OCI-LY3 (cell line): Measurements from ENCODE around the gene TMTC4.
"Not testable (repeated sequence)": the region's sequence is repeated elsewhere in the genome, so short reads cannot be mapped to it uniquely, and the experiment has no call there.

Source experiments
- H2AFZ ChIP-seq: fragments of 200-600, 300-600 bp; shearing (Covaris generic); 2 replicates; pipeline ENCODE4 v1.6.0; 2014; ENCODE audit warnings: antibody characterized with exemption, low read depth, low read length
- H3K27ac ChIP-seq: fragments of 200-600, 300-600 bp; sonication (generic); 2 replicates; pipeline ENCODE4 v1.5.1; 2014; ENCODE audit warnings: mild to moderate bottlenecking, low read length, moderate library complexity, mixed read lengths
- H3K27me3 ChIP-seq: fragments of 200-600, 300-600 bp; sonication (generic); 2 replicates; pipeline ENCODE4 v1.6.1; 2014; ENCODE audit warnings: low read depth, low read length, mixed read lengths
- H3K36me3 ChIP-seq: fragments of 200-600, 300-600 bp; sonication (generic); replicated peaks from 2 replicates; pipeline ENCODE3; 2014; ENCODE audit warnings: low read depth, low read length, mixed read lengths
- H3K4me1 ChIP-seq: fragments of 300-600, 200-600 bp; sonication (generic); 2 replicates; pipeline ENCODE4 v1.6.1; 2014; ENCODE audit warnings: low read length, mixed read lengths
- H3K4me2 ChIP-seq: fragments of 200-600, 300-600 bp; sonication (generic); 2 replicates; pipeline ENCODE4 v1.6.1; 2014; ENCODE audit warnings: low read length, mixed read lengths
- H3K4me3 ChIP-seq: fragments of 300-600, 200-600 bp; sonication (generic); 2 replicates; pipeline ENCODE4 v1.5.1; 2014; ENCODE audit warnings: antibody characterized with exemption, mild to moderate bottlenecking, low read length, moderate library complexity
- H3K79me2 ChIP-seq: fragments of 300-600, 200-600 bp; shearing (Covaris generic); 2 replicates; pipeline ENCODE4 v1.6.1; 2014; ENCODE audit warnings: mild to moderate bottlenecking, low read length, mixed read lengths
- H3K9ac ChIP-seq: fragments of 300-600, 200-600 bp; shearing (Covaris generic); 2 replicates; pipeline ENCODE4 v1.6.0; 2014; ENCODE audit warnings: mild to moderate bottlenecking, low read length, moderate library complexity
- H3K9me3 ChIP-seq: fragments of 200-600, 300-600 bp; shearing (Covaris generic); 2 replicates; pipeline ENCODE4 v1.6.1; 2014; ENCODE audit warnings: low read length, mixed read lengths; ENCODE audit not compliant: insufficient read depth
- H4K20me1 ChIP-seq: fragments of 200-600, 300-600 bp; sonication (generic); 2 replicates; pipeline ENCODE4 v1.6.1; 2016; ENCODE audit warnings: low read length, mixed read lengths; ENCODE audit not compliant: insufficient read depth
- CTCF ChIP-seq: fragments of 200-600, 300-600 bp; sonication (generic); IDR thresholded peaks from 2 replicates; pipeline ENCODE4 v1.5.1; 2014; ENCODE audit warnings: antibody characterized with exemption, low read length, low read depth
- EZH2phosphoT487 ChIP-seq: fragments of 200-600 bp; shearing (Covaris generic); IDR thresholded peaks from 2 replicates; pipeline ENCODE4 v1.6.1; 2018; ENCODE audit warnings: antibody characterized with exemption, mixed run types, low read depth

Gene TMTC4

DNA sequence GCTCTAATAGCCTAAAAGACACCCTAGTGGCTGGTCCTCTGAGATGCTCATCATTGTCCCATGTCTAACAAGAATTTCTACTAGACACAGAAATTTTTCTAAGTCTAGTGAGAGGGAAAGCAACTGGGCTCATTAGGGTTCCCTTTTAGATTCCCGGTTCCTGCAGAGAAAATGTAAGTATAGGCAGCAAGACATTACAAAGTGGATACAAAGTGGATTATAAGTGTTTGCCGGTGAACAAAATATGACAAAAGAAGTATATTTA is 20.8 kb upstream of the TMTC4 start:
- TF ChIP-seq CTCF (no peak), EZH2phosphoT487 (no peak)
- Histone ChIP-seq H3K79me2 (no peaks in the 10 kb centered on the region), H3K9ac (no peak overlapping the region), H3K9me3 (0 out of 2 replicates have a peak, but pooled peaks cover 5% of the 10 kb centered on the region), H3K4me2 (no peak overlapping the region; the same call in 1 of the 2 replicates), H4K20me1 (no peaks in the 10 kb centered on the region), H3K4me3 (no peak overlapping the region), H3K4me1 (no peaks in the 10 kb centered on the region), H2AFZ (peak overlapping the region; percentile 14; the same call in 1 of the 2 replicates), H3K36me3 (no peaks in the 10 kb centered on the region), H3K27me3 (no peaks in the 10 kb centered on the region), H3K27ac (no peak overlapping the region)

DNA sequence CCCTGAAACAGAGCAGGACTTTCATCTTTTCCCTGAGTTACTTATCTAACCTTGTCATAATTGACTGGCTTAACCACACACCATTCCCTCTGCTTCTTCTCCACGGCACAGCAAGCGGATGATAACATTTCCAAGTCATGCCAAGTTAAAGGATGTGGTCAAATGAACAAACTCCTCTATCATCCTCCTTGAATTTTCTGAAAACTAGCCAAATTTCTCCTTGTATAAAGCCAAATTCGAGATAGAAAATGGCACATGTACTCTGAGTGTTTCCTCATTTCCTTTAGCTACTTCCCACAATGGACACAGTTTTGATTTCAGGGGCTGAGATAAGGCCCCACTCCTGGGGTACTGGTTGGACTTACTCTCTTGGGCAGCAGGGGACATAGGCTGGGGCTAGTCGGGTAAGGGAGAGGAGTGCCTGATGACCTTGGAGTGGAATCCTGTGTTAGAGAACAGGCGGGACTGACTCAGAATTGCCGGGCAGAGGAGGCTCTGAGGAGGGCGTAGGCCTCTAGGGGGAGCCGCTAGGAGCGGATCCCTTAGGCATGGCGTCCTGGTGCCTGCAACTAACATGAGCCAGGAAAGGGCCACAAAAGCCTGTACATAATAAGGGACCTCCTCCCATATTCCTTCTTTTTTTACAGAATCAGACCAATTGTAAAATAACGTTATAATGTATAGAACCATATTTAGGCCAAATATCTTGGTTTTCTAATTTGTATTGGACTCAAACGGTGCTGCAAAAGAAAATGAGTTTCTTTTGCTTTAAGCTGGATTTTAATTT is 20.3 kb upstream of the TMTC4 start:
- no peak overlapping the region for H3K9ac ChIP-seq
- H2AFZ ChIP-seq = peak overlapping the region; percentile 14; the same call in 1 of the 2 replicates
- H3K4me1 ChIP-seq = no peaks in the 10 kb centered on the region
- no peak overlapping the region for H3K27ac ChIP-seq
- TF ChIP-seq CTCF (peak; percentile 53), EZH2phosphoT487 (no peak)
- no peaks in the 10 kb centered on the region for H3K79me2 ChIP-seq
- H4K20me1 ChIP-seq = no peaks in the 10 kb centered on the region
- no peaks in the 10 kb centered on the region for H3K36me3 ChIP-seq
- H3K4me2 ChIP-seq = peak overlapping the region; percentile 36; the same call in 1 of the 2 replicates
- no peak overlapping the region for H3K4me3 ChIP-seq
- H3K27me3 ChIP-seq = no peaks in the 10 kb centered on the region
- H3K9me3 ChIP-seq = 0 out of 2 replicates have a peak, but pooled peaks cover 5% of the 10 kb centered on the region

DNA sequence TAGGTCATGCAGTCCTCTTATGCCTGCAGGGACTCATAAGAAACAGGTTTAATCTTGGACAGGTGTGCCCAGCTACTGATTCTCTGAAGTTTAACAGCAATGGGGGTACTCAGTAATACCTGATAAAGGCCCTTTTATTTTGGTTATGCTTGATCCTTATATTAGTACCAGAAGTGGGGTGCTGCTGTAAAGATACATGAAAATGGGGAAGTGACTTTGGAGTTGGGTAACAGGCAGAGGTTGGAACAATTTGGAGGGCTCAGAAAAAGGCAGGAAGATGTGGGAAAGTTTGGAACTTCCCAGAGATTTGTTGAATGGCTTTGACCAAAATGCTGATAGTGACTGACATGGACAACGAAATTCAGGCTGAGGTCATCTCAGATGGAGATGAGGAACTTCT is 14.6 kb upstream of the TMTC4 start:
- peaks cover 17% of the 10 kb centered on the region for H3K4me1 ChIP-seq
- H3K36me3 ChIP-seq = no peaks in the 10 kb centered on the region
- no peak overlapping the region for H3K4me3 ChIP-seq
- H3K9me3 ChIP-seq = peaks cover 14% of the 10 kb centered on the region
- no peaks in the 10 kb centered on the region for H3K79me2 ChIP-seq
- no peak overlapping the region for H3K27ac ChIP-seq
- H3K9ac ChIP-seq = no peak overlapping the region
- no peak overlapping the region for H2AFZ ChIP-seq
- TF ChIP-seq CTCF (no peak), EZH2phosphoT487 (no peak)
- H3K4me2 ChIP-seq = no peak overlapping the region
- H3K27me3 ChIP-seq = no peaks in the 10 kb centered on the region
- H4K20me1 ChIP-seq = no peaks in the 10 kb centered on the region

DNA sequence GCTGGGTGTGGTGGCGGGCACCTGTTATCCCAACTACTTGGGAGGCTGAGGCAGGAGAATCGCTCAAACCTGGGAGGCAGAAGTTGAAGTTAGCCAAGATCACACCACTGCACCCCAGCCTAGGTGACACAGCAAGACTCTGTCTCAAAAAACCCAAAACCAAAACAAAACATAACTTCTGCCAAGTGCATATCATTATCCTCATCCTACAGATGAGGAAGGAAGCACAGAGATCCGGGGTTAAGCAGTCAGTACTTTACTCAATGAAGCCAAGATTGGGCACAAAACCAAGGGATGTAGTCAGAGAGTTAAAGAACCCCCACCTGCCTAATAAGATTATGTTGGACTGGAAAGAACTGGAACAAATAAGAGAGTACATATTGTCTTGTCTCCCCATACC is 5.5 kb upstream of the TMTC4 start:
- H3K27me3 ChIP-seq = 0 out of 2 replicates have a peak, but pooled peaks cover 3% of the 10 kb centered on the region
- TF ChIP-seq EZH2phosphoT487 (no peak), CTCF (no peak)

DNA sequence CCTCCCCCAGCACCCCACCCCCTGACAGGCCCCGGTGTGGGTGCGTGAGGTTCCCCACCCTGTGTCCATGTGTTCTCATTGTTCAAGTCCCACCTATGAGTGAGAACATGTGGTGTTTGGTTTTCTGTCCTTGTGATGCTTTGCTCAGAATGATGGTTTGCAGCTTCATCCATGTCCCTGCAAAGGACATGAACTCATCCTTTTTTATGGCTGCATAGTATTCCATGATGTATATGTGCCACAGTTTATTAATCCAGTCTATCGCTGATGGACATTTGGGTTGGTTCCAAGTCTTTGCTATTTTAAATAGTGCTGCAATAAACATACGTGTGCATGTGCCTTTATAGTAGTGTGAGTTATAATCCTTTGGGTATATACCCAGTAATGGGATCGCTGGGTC is 2.5 kb upstream of the TMTC4 start:
- not testable (repeated sequence) for H2AFZ ChIP-seq, H3K4me2 ChIP-seq, H3K4me3 ChIP-seq, H3K27me3 ChIP-seq, H3K36me3 ChIP-seq, H3K9me3 ChIP-seq, H3K9ac ChIP-seq, H3K27ac ChIP-seq
- peaks cover 12% of the 10 kb centered on the region; the same call in 1 of the 2 replicates for H3K4me1 ChIP-seq
- peaks cover 25% of the 10 kb centered on the region for H3K79me2 ChIP-seq
- peaks cover 11% of the 10 kb centered on the region for H4K20me1 ChIP-seq

More for the DNA sequence above, 5.5 kb upstream of the TMTC4 start:
- H3K27ac ChIP-seq = no peak overlapping the region
- H3K79me2 ChIP-seq = no peaks in the 10 kb centered on the region
- no peak overlapping the region for H2AFZ ChIP-seq
- H3K36me3 ChIP-seq = no peaks in the 10 kb centered on the region
- no peak overlapping the region for H3K4me3 ChIP-seq
- peaks cover 8% of the 10 kb centered on the region for H3K4me1 ChIP-seq
- no peaks in the 10 kb centered on the region for H4K20me1 ChIP-seq
- no peaks in the 10 kb centered on the region for H3K9me3 ChIP-seq
- H3K9ac ChIP-seq = no peak overlapping the region
- no peak overlapping the region for H3K4me2 ChIP-seq
